Measurements from ENCODE around the gene C6orf62.
"Not testable (repeated sequence)": the region's sequence is repeated elsewhere in the genome, so short reads cannot be mapped to it uniquely, and the experiment has no call there.

The C6orf62 gene

GRCh38 chr6:24753545-24753944, 34.6 kb upstream of the C6orf62 start:
- Histone ChIP-seq H3K4me3 (replicated peaks; ENCODE audit: low read depth, low read length) (no peak overlapping the region), H3K27me3 (replicated peaks; ENCODE audit: control insufficient read depth, insufficient read depth, low read length) (no peaks in the 10 kb centered on the region), H3K36me3 (ENCODE audit: control insufficient read depth, insufficient read depth, low read length) (no peaks in the 10 kb centered on the region)
- no peak for DNase-seq (ENCODE audit: extremely low read depth, insufficient read length)
- TF ChIP-seq, protein P1, sequence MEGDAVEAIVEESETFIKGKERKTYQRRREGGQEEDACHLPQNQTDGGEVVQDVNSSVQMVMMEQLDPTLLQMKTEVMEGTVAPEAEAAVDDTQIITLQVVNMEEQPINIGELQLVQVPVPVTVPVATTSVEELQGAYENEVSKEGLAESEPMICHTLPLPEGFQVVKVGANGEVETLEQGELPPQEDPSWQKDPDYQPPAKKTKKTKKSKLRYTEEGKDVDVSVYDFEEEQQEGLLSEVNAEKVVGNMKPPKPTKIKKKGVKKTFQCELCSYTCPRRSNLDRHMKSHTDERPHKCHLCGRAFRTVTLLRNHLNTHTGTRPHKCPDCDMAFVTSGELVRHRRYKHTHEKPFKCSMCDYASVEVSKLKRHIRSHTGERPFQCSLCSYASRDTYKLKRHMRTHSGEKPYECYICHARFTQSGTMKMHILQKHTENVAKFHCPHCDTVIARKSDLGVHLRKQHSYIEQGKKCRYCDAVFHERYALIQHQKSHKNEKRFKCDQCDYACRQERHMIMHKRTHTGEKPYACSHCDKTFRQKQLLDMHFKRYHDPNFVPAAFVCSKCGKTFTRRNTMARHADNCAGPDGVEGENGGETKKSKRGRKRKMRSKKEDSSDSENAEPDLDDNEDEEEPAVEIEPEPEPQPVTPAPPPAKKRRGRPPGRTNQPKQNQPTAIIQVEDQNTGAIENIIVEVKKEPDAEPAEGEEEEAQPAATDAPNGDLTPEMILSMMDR (IDR thresholded peaks at IDR 0.05; ENCODE audit: insufficient read depth, low read length, poor library complexity, severe bottlenecking), result no peak

DNA sequence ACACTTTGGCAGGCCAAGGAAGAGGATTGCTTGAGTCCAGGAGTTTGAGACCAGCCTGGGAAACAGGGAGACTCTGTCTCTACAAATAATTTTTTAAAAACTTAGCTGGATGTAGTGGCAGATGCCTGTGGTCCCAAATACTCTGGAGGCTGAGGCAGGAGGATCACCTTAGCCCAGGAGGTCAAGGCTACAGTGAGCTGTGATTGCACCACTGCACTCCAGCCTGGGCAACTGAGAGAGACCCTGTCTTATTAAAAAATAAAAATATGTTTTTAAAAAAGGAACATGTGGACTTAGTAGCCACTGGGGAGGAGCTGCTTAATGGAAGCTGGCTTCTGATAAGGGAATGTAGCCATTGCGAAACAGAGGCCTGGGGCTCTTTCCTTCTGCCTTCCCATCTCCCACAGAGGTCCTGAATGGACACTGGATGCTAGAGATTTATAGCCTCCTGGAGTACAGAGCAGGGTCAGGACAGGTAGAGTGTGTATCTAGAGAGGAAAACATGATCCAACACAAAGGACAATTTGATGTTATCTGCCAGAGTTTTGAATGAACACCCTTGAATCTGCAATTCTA, 34.1 kb upstream of the C6orf62 start:
- Histone ChIP-seq H3K4me3 (replicated peaks; ENCODE audit: low read depth, low read length) (no peak overlapping the region), H3K36me3 (ENCODE audit: control insufficient read depth, insufficient read depth, low read length) (no peaks in the 10 kb centered on the region), H3K27me3 (replicated peaks; ENCODE audit: control insufficient read depth, insufficient read depth, low read length) (no peaks in the 10 kb centered on the region)
- no peak for DNase-seq (ENCODE audit: extremely low read depth, insufficient read length)
- TF ChIP-seq, protein P1 (IDR thresholded peaks at IDR 0.05; ENCODE audit: insufficient read depth, low read length, poor library complexity, severe bottlenecking), result no peak

DNA sequence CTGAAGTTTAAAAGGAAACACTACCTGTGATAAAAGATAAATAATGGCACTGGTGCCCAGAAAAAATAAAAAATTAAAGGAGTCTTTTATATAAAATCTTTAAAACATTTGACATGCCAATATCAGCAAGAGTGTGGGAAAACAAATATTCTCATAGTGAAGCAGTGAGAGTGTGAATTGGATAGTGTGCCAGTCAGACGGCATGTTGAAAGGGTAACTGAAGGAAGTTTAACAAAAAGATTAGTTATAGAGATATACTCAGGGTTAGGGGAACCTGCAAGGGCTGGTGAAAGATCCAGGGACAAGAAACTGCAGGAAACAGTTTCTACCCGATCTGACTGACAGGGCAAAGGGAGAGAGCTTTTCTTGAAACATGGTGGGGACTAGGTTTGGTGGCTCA, 33.5 kb upstream of the C6orf62 start:
- H3K4me3 ChIP-seq (replicated peaks; ENCODE audit: low read depth, low read length), result no peak overlapping the region
- TF ChIP-seq, protein P1 (IDR thresholded peaks at IDR 0.05; ENCODE audit: insufficient read depth, low read length, poor library complexity, severe bottlenecking), result no peak
- H3K36me3 ChIP-seq (ENCODE audit: control insufficient read depth, insufficient read depth, low read length), result no peaks in the 10 kb centered on the region
- no peaks in the 10 kb centered on the region for H3K27me3 ChIP-seq (replicated peaks; ENCODE audit: control insufficient read depth, insufficient read depth, low read length)
- DNase-seq (ENCODE audit: extremely low read depth, insufficient read length), result no peak

DNA sequence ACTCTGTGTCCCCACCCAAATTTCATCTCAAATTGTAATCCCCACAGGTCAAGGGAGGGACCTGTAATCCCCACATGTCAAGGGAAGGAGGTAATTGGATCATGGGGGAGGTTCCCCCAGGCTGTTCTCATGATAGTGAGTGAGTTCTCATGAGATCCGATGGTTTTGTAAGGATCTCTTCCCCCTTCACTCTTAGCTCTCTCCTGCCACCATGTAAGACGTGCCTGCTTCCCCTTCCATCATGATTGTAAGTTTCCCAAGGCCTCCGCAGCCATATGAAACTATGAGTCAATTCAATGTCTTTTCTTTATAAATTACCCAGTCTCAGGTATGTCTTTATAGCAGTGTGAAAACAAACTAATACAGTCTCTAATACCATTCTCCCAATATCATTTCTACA, 31.9 kb upstream of the C6orf62 start:
- H3K27me3 ChIP-seq (replicated peaks; ENCODE audit: control insufficient read depth, insufficient read depth, low read length); DNase-seq (ENCODE audit: extremely low read depth, insufficient read length); H3K36me3 ChIP-seq (ENCODE audit: control insufficient read depth, insufficient read depth, low read length); H3K4me3 ChIP-seq (replicated peaks; ENCODE audit: low read depth, low read length): not testable (repeated sequence)

DNA sequence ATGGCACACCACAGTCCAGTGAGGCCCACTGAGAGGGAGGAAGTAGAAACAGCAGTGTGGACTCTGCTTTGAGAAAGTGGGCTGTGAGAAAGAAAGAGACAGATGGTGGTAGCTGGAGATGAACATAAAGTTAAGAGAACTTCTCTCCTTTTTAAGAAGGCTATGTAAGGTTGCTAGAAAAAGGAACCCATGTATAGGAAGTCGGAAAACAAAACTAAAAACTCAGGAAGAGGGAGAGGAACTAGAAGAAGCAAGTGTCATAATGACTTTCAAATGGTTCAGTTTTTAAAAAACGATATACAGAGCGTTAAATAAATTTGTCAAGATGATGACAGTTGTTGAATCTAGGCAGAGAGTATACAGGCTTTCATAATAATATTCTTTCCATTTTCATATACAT, 30.3 kb upstream of the C6orf62 start:
- H3K36me3 ChIP-seq (ENCODE audit: control insufficient read depth, insufficient read depth, low read length), result no peaks in the 10 kb centered on the region
- no peak overlapping the region for H3K4me3 ChIP-seq (replicated peaks; ENCODE audit: low read depth, low read length)
- DNase-seq (ENCODE audit: extremely low read depth, insufficient read length), result no peak
- no peaks in the 10 kb centered on the region for H3K27me3 ChIP-seq (replicated peaks; ENCODE audit: control insufficient read depth, insufficient read depth, low read length)
- TF ChIP-seq, protein P1 (IDR thresholded peaks at IDR 0.05; ENCODE audit: insufficient read depth, low read length, poor library complexity, severe bottlenecking), result no peak

GRCh38 chr6:24744911-24745310, 26.0 kb upstream of the C6orf62 start:
- DNase-seq (ENCODE audit: extremely low read depth, insufficient read length), result no peak
- H3K27me3 ChIP-seq (replicated peaks; ENCODE audit: control insufficient read depth, insufficient read depth, low read length), result no peaks in the 10 kb centered on the region
- TF ChIP-seq, protein P1 (IDR thresholded peaks at IDR 0.05; ENCODE audit: insufficient read depth, low read length, poor library complexity, severe bottlenecking), result no peak
- H3K36me3 ChIP-seq (ENCODE audit: control insufficient read depth, insufficient read depth, low read length), result no peaks in the 10 kb centered on the region
- no peak overlapping the region for H3K4me3 ChIP-seq (replicated peaks; ENCODE audit: low read depth, low read length)

All from GM06990 (cell line).